Spleen (tissue), 7 donors: ENCODE data around the gene GNA14.

Experiments used
- CTCF ChIP-seq, 11 experiments: fragments of 200-600 bp in 7 of 11; fragments of 450-650 bp in 4 of 11; sonication (generic) in 4 of 11; IDR thresholded peaks in 8 of 11; conservative IDR thresholded peaks in 3 of 11; 1 replicate in 7 of 11; 2 replicates in 4 of 11; pipeline versions ENCODE4 v1.4.0 to v1.8.0; 2016 to 2021; ENCODE audit warnings: antibody characterized with exemption in 11 of 11, inconsistent platforms in 4 of 11, mild to moderate bottlenecking in 1 of 11
- POLR2A ChIP-seq, 3 donors: fragments of 450-650 bp; IDR thresholded peaks; one replicate each; pipeline ENCODE4 v1.5.1; 2017; ENCODE audit warnings: antibody characterized with exemption in 3 of 3, mild to moderate bottlenecking in 1 of 3
- POLR2AphosphoS5 ChIP-seq, 3 donors: sonication (generic); formaldehyde crosslinking; IDR thresholded peaks; one replicate each; pipeline ENCODE4 v1.5.1; 2017; ENCODE audit warnings: antibody characterized with exemption in 3 of 3
- donor health status: DM: no; HTN: no; CAD: no; lungs with moderate emphysema.
- donor health status: DM: no; HTN: no; CAD: no.
- donor health status: DM: no; HTN: no; CAD: no.

- TF ChIP-seq CTCF (IDR thresholded peaks at IDR 0.05 in 8 of 11, conservative IDR thresholded peaks at IDR 0.05 in 3 of 11) (no peak), POLR2AphosphoS5 (IDR thresholded peaks at IDR 0.05) (no peak), POLR2A (IDR thresholded peaks at IDR 0.05) (no peak)
Measured at GRCh38 chr9:77386187-77386586, 261.9 kb downstream of the GNA14 start.
